Upper lobe of left lung (tissue), 4 donors: Measurements from ENCODE around the gene LIPG.
"Not testable (repeated sequence)": the region's sequence is repeated elsewhere in the genome, so short reads cannot be mapped to it uniquely, and the experiment has no call there.

Experiments
- CTCF ChIP-seq, 6 experiments: fragments of 450-650 bp in 4 of 6; fragments of 200-600 bp in 2 of 6; sonication (generic) in 2 of 6; IDR thresholded peaks; one replicate each; pipeline ENCODE4 v1.5.1; 2016 to 2019; ENCODE audit warnings: antibody characterized with exemption in 6 of 6
- EP300 ChIP-seq, 4 donors: sonication (generic); formaldehyde crosslinking; IDR thresholded peaks; one replicate each; pipeline ENCODE4 v1.5.1; 2017; ENCODE audit warnings: antibody characterized with exemption in 4 of 4, control low read depth in 2 of 4
- POLR2A ChIP-seq, 4 donors: fragments of 450-650 bp; IDR thresholded peaks; one replicate each; pipeline ENCODE4 v1.5.1; 2016 to 2017; ENCODE audit warnings: antibody characterized with exemption in 4 of 4, mild to moderate bottlenecking in 2 of 4
- POLR2AphosphoS5 ChIP-seq, 2 donors: sonication (generic); formaldehyde crosslinking; IDR thresholded peaks; one replicate each; pipeline ENCODE4 v1.5.1; 2017; ENCODE audit warnings: antibody characterized with exemption in 2 of 2

- not testable (repeated sequence) for TF ChIP-seq CTCF, POLR2AphosphoS5, POLR2A, EP300 (IDR thresholded peaks at IDR 0.05)
Observed at GRCh38 chr18:49579041-49579440, 17.2 kb downstream of the LIPG start.
